PFSK-1 (cell line): ENCODE results near the gene SEMA6A.

Source experiments
- POLR2AphosphoS5 ChIP-seq: IDR thresholded peaks from 2 replicates; pipeline ENCODE4 v1.6.1; 2012; ENCODE audit warnings: low read depth, mild to moderate bottlenecking, control low read depth, low read length, moderate library complexity
- SIN3A ChIP-seq: IDR thresholded peaks from 2 replicates; pipeline ENCODE4 v1.6.1; 2012; ENCODE audit warnings: mild to moderate bottlenecking, low read length, moderate library complexity, borderline replicate concordance; ENCODE audit not compliant: insufficient read depth
- TAF1 ChIP-seq: IDR thresholded peaks from 2 replicates; pipeline ENCODE4 v1.6.1; 2012; ENCODE audit warnings: low read length, control low read depth, borderline replicate concordance; ENCODE audit not compliant: insufficient read depth
- TF ChIP-seq, protein P1 (sequence below), 2 experiments: IDR thresholded peaks; 2 replicates each; pipeline versions ENCODE4 v1.6.1 to v1.8.0; 2011 to 2012; ENCODE audit warnings: low read depth in 2 of 2, low read length in 2 of 2, control low read depth in 1 of 2, inconsistent platforms in 1 of 2, mild to moderate bottlenecking in 1 of 2, moderate library complexity in 1 of 2; ENCODE audit not compliant: insufficient read depth in 1 of 2

DNA sequence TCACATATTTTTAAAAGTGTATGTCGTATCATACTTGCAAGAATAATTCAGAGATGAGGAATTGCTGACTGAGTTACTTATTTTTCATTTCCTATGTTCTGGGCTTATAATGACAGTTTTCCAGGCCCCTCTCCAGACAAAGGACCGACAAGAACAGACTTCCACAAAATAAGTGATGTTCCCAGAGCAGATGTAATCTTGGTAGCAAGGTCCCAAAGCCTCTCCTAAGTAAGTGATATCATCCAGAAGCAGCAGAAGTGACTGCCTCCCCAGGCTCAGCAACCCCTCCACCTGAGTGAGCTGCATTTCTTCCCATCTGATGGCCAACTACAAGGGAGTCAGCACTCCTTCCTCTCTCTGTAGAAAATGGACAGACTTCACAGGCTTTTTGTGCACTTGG, 57.1 kb downstream of the SEMA6A start:
- TF ChIP-seq, protein P1, sequence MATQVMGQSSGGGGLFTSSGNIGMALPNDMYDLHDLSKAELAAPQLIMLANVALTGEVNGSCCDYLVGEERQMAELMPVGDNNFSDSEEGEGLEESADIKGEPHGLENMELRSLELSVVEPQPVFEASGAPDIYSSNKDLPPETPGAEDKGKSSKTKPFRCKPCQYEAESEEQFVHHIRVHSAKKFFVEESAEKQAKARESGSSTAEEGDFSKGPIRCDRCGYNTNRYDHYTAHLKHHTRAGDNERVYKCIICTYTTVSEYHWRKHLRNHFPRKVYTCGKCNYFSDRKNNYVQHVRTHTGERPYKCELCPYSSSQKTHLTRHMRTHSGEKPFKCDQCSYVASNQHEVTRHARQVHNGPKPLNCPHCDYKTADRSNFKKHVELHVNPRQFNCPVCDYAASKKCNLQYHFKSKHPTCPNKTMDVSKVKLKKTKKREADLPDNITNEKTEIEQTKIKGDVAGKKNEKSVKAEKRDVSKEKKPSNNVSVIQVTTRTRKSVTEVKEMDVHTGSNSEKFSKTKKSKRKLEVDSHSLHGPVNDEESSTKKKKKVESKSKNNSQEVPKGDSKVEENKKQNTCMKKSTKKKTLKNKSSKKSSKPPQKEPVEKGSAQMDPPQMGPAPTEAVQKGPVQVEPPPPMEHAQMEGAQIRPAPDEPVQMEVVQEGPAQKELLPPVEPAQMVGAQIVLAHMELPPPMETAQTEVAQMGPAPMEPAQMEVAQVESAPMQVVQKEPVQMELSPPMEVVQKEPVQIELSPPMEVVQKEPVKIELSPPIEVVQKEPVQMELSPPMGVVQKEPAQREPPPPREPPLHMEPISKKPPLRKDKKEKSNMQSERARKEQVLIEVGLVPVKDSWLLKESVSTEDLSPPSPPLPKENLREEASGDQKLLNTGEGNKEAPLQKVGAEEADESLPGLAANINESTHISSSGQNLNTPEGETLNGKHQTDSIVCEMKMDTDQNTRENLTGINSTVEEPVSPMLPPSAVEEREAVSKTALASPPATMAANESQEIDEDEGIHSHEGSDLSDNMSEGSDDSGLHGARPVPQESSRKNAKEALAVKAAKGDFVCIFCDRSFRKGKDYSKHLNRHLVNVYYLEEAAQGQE (IDR thresholded peaks at IDR 0.05; ENCODE audit: insufficient read depth in 1 of 2, low read depth in 2 of 2, low read length in 2 of 2), result no peak
- TF ChIP-seq TAF1 (no peak), POLR2AphosphoS5 (no peak), SIN3A (no peak)
